ENCODE measurements around the gene PDE11A. TPM values are rescaled to one million over a fixed set of nuclear protein-coding genes. Genes with fewer than 3 reads are reported as not detected.

Gene PDE11A
- total RNA-seq, 6 experiments from 2014 or later: 1.2 to 9.4 (median 6.3) TPM

- H3K27ac ChIP-seq: peak overlapping the region in 1 of 3 donors; percentile 47
- ATAC-seq: no peak
- H3K4me1 ChIP-seq: peaks cover 0 to 5% (median 0%) of the 10 kb centered on the region in 4 donors
- intact Hi-C loops (cut with DNase I): no loop called here
- H3K9me3 ChIP-seq: no peaks in the 10 kb centered on the region
- no peaks in the 10 kb centered on the region for H3K27me3 ChIP-seq
- WGBS (ENCODE audit: insufficient coverage, low coverage, low lambda C conversion rate, missing lambda C conversion rate): 39% methylated on average over 1 of the region's 1 CpG
- H3K36me3 ChIP-seq: no peaks in the 10 kb centered on the region
- DNase-seq: no peak
- H3K4me3 ChIP-seq: no peak overlapping the region
- TF ChIP-seq CTCF (IDR thresholded peaks at IDR 0.05) (no peak), POLR2A (IDR thresholded peaks at IDR 0.05) (no peak)
Measured at GRCh38 chr2:177784745-177785067, 287.9 kb downstream of the PDE11A start.

- H3K4me3 ChIP-seq: peak overlapping the region in 1 of 3 donors; percentile 4
- no peaks in the 10 kb centered on the region for H3K27me3 ChIP-seq
- no peaks in the 10 kb centered on the region for H3K9me3 ChIP-seq
- ATAC-seq (peak; percentile 88 to 97 (median 90)), DNase-seq (no peak)
- no peaks in the 10 kb centered on the region for H3K36me3 ChIP-seq
- 9% methylated on average over 2 of the region's 2 CpGs for WGBS (ENCODE audit: insufficient coverage, low coverage, low lambda C conversion rate, missing lambda C conversion rate)
- TF ChIP-seq POLR2A (IDR thresholded peaks at IDR 0.05) (no peak), CTCF (IDR thresholded peaks at IDR 0.05) (no peak)
- H3K4me1 ChIP-seq: peaks cover 0 to 5% (median 0%) of the 10 kb centered on the region in 4 donors
- intact Hi-C loops (cut with DNase I): no loop called here
- H3K27ac ChIP-seq: peak overlapping the region in 2 of 3 donors; percentile 36 to 47
Measured at GRCh38 chr2:177783835-177784744, 288.5 kb downstream of the PDE11A start.

GRCh38 chr2:177783091-177783490, 289.5 kb downstream of the PDE11A start:
- Histone ChIP-seq H3K27me3 (no peaks in the 10 kb centered on the region), H3K27ac (no peak overlapping the region), H3K4me3 (no peak overlapping the region), H3K4me1 (peaks cover 0 to 5% (median 0%) of the 10 kb centered on the region in 4 donors), H3K36me3 (no peaks in the 10 kb centered on the region), H3K9me3 (no peaks in the 10 kb centered on the region)
- TF ChIP-seq CTCF (IDR thresholded peaks at IDR 0.05) (no peak), POLR2A (IDR thresholded peaks at IDR 0.05) (no peak)
- ATAC-seq: no peak
- intact Hi-C loops (cut with DNase I): no loop called here
- no peak for DNase-seq

- Histone ChIP-seq H3K9me3 (no peaks in the 10 kb centered on the region), H3K4me3 (no peak overlapping the region), H3K27ac (no peak overlapping the region), H3K27me3 (no peaks in the 10 kb centered on the region), H3K36me3 (no peaks in the 10 kb centered on the region), H3K4me1 (peaks cover 0 to 5% (median 0%) of the 10 kb centered on the region in 4 donors)
- no peak for ATAC-seq
- TF ChIP-seq POLR2A (IDR thresholded peaks at IDR 0.05) (no peak), CTCF (IDR thresholded peaks at IDR 0.05) (no peak)
- no peak for DNase-seq
- intact Hi-C loops (cut with DNase I): no loop called here
Measured at GRCh38 chr2:177782613-177783012, 290.0 kb downstream of the PDE11A start.
